SK-N-MC (cell line): ENCODE data around the gene SHD.

Source experiments
- EZH2 ChIP-seq: fragments of 200-600 bp; sonication (generic); IDR thresholded peaks from one replicate; pipeline ENCODE4 v1.6.1; 2017; ENCODE audit warnings: antibody characterized with exemption
- FOXP2 ChIP-seq: optimal IDR thresholded peaks from 2 replicates; pipeline ENCODE3; 2011; ENCODE audit warnings: mild to moderate bottlenecking, moderate library complexity; ENCODE audit not compliant: insufficient read depth; ENCODE audit errors: extremely low read length, control extremely low read depth
- POLR2AphosphoS5 ChIP-seq: IDR thresholded peaks from 2 replicates; pipeline ENCODE4 v1.6.1; 2012; ENCODE audit warnings: mild to moderate bottlenecking, low read depth, low read length, borderline replicate concordance

DNA sequence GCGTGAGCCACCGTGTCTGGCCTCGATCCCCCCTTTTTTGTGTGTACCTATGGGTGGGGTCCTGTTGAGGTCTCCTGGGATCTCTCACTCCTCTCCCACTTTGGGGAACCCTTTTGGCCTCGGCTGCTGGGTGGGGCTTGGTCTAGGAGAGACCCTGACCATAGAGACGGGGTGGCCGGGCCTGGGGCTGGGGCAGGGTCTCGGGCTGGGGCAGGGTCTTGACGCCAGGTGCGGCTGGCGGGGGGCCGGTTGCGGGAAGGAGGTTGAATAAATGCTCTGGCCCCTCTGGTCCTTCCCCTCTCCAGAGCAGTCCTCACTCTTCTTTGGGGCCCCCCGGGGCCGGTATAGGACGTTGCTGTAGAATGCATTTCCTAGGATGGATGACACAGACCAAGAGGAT lies 13.4 kb downstream of the SHD start:
- TF ChIP-seq EZH2 = no peak
- TF ChIP-seq POLR2AphosphoS5 = no peak
- no peak for TF ChIP-seq FOXP2
